UCSD-AML1 (cell line): ENCODE results near the gene HIBADH.
A peak's percentile ranks its signal among the peaks of the same experiment; 100 is the strongest.
"Not testable (repeated sequence)": the region's sequence is repeated elsewhere in the genome, so short reads cannot be mapped to it uniquely, and the experiment has no call there.

Source experiments
- DNase-seq: peaks from one replicate; lab custom pipeline; 2025; ENCODE audit not compliant: unreplicated experiment; lab: John Stamatoyannopoulos, UW

The HIBADH gene

GRCh38 chr7:27680610-27681009, 17.9 kb upstream of the HIBADH start:
- DNase-seq = no peak

- DNase-seq = no peak
Measured at GRCh38 chr7:27678617-27679260, 16.1 kb upstream of the HIBADH start.

DNA sequence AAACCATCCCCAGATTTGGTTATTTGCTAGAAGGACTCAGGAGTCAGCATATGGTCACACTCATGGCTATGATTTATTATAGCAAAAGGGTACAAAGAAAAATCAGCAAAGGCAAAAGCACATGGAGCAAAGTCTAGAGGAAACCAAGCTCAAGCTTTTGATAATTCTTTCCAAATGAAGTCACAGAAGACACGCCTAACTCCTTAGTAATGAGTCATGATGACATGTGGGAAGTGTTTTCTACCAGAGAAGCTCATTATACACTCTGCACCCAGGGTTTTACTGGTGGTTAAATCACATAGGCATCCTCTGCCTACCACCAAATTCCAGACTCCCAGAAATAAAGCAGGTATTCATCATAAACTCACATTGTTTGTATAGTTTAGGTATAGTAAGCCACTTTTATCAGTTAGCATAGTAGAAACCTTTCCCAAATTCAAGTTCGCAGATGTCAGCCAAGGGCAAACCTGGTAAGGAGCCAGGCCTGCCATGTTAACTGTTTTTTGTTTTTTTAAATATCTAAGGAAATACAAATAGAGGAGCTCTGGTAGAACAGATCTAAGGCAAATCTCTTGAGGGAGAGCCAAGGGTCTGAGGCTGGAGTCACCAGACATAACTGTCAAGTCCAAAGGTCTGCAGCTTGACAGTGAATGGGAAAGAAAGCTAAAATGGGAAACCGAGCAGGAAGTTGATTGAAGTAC, 15.4 kb upstream of the HIBADH start:
- DNase-seq = no peak

DNA sequence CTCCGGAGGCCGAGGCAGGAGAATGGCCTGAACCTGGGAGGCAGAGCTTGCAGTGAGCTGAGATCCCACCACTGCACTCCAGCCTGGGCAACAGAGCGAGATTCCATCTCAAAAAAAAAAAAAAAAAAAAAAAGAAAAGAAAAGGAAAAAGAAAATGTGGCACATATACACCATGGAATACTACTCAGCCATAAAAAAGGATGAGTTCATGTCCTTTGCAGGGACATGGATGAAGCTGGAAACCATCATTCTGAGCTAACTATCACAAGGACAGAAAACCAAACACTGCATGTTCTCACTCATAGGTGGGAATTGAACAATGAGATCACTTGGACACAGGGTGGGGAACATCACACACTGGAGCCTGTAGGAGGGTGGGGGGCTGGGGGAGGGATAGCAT, 11.4 kb upstream of the HIBADH start:
- not testable (repeated sequence) for DNase-seq

DNA sequence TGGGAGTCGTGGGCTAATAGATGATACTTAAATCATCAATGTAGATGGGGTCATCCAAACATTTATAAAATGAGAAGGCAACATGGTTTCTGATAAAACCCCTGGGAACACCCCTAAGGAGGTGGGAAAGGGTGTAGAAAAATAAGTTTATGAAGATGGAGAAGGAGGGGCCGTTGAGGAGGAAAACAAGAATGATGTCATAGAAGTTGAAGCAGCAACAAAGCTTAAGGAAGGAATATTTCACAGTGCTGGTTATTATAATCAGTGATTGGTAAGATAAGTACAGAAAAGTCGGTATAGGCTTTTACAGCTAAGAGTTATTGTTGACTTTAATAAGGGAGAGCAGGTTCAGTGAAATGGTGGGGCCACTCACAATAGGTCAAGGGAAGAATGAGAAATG, 9.0 kb upstream of the HIBADH start:
- no peak for DNase-seq

GRCh38 chr7:27670676-27671075, 8.0 kb upstream of the HIBADH start:
- no peak for DNase-seq

DNA sequence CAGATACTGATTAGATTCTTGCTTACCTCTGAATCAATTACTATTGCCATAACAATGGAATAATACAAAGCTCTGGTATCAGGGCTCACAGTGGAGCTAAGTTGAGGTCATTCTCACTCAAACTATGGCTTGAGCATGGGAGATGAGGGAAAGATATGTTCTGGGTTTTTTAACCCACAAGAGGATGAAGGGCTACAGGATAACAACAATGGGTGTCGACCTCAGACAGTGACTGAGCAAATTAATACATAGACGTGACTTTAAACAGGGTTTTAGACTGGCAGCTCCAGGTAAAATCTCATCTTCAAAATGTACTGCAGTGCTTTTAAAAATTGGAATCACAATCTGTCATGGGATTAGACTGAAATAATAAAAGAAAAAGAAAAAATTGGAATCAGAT, 7.5 kb upstream of the HIBADH start:
- DNase-seq = no peak

DNA sequence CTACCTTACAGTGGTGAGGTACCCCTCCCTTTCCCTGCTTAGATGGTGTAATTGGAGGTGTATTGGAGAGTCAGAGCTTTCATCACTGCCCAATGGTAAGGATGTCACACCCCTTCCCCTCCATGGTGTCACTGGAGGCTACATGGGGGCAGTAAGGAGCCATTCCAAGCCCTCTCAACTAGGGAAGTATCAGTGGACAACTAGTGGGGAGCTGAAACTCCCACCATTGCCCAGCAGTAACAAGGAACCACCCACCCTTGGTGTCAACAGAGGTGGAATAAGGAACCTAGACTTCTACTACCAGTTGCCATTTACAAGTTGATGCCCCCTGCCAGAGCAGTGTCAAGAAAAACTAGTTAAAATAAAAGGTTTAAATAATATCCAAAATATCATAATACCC, 2.8 kb upstream of the HIBADH start:
- DNase-seq = no peak

- DNase-seq = no peak
Measured at GRCh38 chr7:27663989-27664331, 1.3 kb upstream of the HIBADH start.

GRCh38 chr7:27661811-27662489, 733 bp downstream of the HIBADH start:
- peak; percentile 28 for DNase-seq

- no peak for DNase-seq
Measured at GRCh38 chr7:27656724-27657123, 6.0 kb downstream of the HIBADH start.

- no peak for DNase-seq
Measured at GRCh38 chr7:27655184-27655583, 7.5 kb downstream of the HIBADH start.

GRCh38 chr7:27652518-27652917, 10.2 kb downstream of the HIBADH start:
- DNase-seq = no peak

DNA sequence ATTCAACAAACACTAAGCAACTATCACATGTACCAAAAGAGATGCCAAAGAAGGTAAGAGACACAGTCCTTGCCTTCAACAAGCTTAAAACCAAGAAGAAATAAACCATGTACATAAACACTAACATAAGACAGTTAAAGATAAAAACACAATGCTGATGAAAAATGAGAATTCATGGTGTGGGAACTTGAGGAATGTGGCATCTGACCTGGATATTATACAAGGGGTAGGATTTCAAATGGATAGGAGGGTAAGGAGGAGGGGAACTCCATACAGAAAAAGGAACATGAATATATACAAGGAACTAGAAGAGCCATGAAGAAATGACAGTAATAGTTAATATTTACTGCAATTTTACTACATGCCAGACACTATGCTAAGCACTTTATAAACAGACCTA, 11.0 kb downstream of the HIBADH start:
- no peak for DNase-seq

DNA sequence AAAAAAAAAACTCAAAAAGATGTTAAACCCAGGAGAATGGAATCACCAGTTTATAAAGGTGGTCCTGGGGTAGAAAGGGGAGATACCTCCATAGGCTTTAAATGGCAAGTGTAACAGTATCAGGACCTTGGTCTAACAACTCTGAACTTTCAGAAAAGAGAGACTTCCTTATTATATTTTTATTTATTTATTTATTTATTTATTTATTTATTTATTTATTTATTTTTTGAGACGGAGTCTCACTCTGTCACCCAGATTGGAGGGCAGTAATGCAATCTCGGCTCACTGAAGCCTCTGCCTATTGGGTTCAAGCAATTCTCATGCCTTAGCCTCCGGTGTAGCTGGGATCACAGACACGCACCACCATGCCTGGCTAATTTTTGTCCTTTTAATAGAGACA, 12.4 kb downstream of the HIBADH start:
- no peak for DNase-seq

DNA sequence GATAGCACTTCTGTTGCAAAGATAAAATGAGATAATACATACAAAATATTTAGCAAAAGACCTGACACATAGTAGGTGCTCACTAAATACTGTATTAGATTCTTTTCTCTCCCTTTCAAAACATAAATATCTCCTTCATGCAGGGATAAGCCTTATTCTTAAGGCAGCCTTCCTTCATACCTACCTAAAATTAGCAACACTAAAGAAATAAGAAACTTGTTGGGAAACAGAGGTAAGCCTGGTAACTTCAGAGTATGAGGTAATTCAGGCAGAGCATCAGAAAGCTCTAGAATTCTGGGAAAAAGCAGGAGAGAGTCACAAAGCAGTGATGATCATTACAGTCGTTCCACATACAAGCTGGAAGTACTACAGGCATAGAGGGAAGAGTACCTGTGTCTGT, 15.2 kb downstream of the HIBADH start:
- DNase-seq = no peak

DNA sequence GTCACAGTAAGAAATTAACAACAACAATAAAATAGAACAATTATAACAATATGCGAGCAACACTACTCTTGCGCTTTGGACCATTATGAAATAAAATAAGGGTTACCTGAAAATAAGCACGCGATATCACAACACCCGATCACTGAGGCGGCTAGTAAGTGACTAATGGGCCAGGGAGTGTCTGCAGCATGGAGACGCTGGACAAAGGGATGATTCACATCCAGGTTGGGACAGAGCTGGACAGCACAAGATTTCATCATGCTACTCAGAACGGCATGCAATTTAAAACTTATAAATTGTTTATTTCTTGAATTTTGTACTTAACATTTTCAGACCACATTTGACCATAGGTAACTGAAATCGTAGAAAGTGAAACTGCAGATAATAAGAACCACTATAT, 15.6 kb downstream of the HIBADH start:
- no peak for DNase-seq

GRCh38 chr7:27642271-27642670, 20.4 kb downstream of the HIBADH start:
- no peak for DNase-seq

DNA sequence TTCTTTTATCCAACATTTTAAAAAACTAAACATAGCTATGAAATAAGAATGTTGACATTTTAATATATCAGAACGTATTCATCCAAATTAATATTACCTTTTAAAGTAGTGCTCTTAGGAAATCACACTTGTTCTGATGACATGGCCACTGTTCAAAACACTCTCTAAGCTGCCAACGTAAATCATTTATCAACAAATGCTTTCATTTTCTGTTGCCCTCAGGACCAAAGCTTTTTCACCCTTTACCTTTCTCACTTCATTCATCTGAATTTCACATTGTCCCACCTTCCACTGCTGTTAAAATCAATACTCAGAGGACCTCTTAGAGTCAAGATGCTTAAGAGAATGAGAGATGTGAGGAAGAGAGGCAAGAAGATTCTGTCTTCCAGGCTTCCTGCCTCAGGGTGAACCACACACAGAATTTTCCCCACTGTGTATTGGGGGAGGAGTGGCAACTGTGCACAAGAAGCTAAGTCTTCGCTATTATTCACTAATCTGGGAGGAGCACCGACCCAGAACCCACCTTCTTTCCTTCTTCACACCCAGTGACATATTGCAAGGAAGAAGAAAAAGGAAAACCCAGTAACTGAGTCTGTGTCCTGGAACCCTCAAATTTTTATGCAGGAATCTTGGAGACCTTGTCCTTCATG, 21.0 kb downstream of the HIBADH start:
- DNase-seq = no peak

- no peak for DNase-seq
Measured at GRCh38 chr7:27640884-27641574, 21.7 kb downstream of the HIBADH start.

GRCh38 chr7:27639851-27640250, 22.8 kb downstream of the HIBADH start:
- DNase-seq = no peak
